NCI-H82 (cell line): Measurements from ENCODE around the gene FRMPD4.

Experiments used
- DNase-seq: peaks from one replicate; lab custom pipeline; 2025; lab: John Stamatoyannopoulos, UW

FRMPD4 gene

GRCh38 chrX:12758291-12758690, 620.0 kb downstream of the FRMPD4 start:
- DNase-seq: no peak

- DNase-seq: no peak
Measured at GRCh38 chrX:12767856-12768255, 629.6 kb downstream of the FRMPD4 start.

- DNase-seq: no peak
Measured at GRCh38 chrX:12768491-12768890, 630.2 kb downstream of the FRMPD4 start.

- DNase-seq: peak; percentile 45
Measured at GRCh38 chrX:12770440-12770839, 632.2 kb downstream of the FRMPD4 start.

- peak; percentile 77 for DNase-seq
Measured at GRCh38 chrX:12771445-12772069, 633.3 kb downstream of the FRMPD4 start.
